HepG2 (cell line): Measurements from ENCODE around the gene VAC14. TPM values are rescaled to one million over a fixed set of nuclear protein-coding genes. Genes with fewer than 3 reads are reported as not detected.

Source experiments
- CENPT ChIP-seq: sonication (generic); formaldehyde crosslinking; IDR thresholded peaks from 2 replicates; pipeline ENCODE4 v1.8.0; 2022; ENCODE audit warnings: low read depth, mild to moderate bottlenecking, moderate library complexity, missing genetic modification reagents
- CREM ChIP-seq, 2 experiments: sonication (generic) in 1 of 2; formaldehyde crosslinking in 1 of 2; IDR thresholded peaks; 2 replicates each; pipeline versions ENCODE4 v1.4.0 to v1.6.1; 2016 to 2020; ENCODE audit warnings: antibody characterized with exemption in 1 of 2, mild to moderate bottlenecking in 1 of 2, missing genetic modification reagents in 1 of 2
- HNF4A ChIP-seq: sonication (generic); formaldehyde crosslinking; IDR thresholded peaks from 2 replicates; pipeline ENCODE4 v1.4.0; 2020; ENCODE audit warnings: missing genetic modification reagents
- JARID2 ChIP-seq: sonication (generic); formaldehyde crosslinking; IDR thresholded peaks from 2 replicates; pipeline ENCODE4 v1.8.1; 2023; ENCODE audit warnings: missing genetic modification reagents, inconsistent platforms; ENCODE audit not compliant: insufficient replicate concordance
- NR2C2 ChIP-seq: sonication (generic); formaldehyde crosslinking; IDR thresholded peaks from 2 replicates; pipeline ENCODE4 v1.4.0; 2020; ENCODE audit warnings: missing genetic modification reagents, mild to moderate bottlenecking, moderate library complexity, borderline replicate concordance
- RAD21 ChIP-seq: fragments of 450-650 bp; formaldehyde crosslinking; IDR thresholded peaks from 2 replicates; pipeline ENCODE4 v1.5.0; 2020; ENCODE audit warnings: mild to moderate bottlenecking
- SMAD1 ChIP-seq: sonication (generic); formaldehyde crosslinking; IDR thresholded peaks from 2 replicates; pipeline ENCODE4 v1.4.0; 2020; ENCODE audit warnings: missing genetic modification reagents, low read depth, mild to moderate bottlenecking, borderline replicate concordance
- TCF7 ChIP-seq: sonication (generic); IDR thresholded peaks from 2 replicates; pipeline ENCODE4 v1.6.1; 2016; ENCODE audit warnings: antibody characterized with exemption, low read depth
- ZNF616 ChIP-seq: sonication (generic); formaldehyde crosslinking; IDR thresholded peaks from 2 replicates; pipeline ENCODE4 v1.5.0; 2020; ENCODE audit warnings: low read depth, mild to moderate bottlenecking, missing genetic modification reagents
- ZNF747 ChIP-seq: sonication (generic); formaldehyde crosslinking; IDR thresholded peaks from 2 replicates; pipeline ENCODE4 v1.8.1; 2023; ENCODE audit warnings: missing genetic modification reagents, mild to moderate bottlenecking, borderline replicate concordance
- polyA plus RNA-seq, 8 experiments: library from polyadenylated mRNA; depleted of rRNA in 3 of 8; stranded (reverse) in 7 of 8; unstranded in 1 of 8; fragments of >200 nt; fragmentation: Illumina TruSeq in 4 of 8; extraction: Trizol in 4 of 8; gene quantifications; 2 replicates each; pipeline versions ENCODE4 v1.2.1 to v1.2.3, GENCODE V29; 2011 to 2016; ENCODE audit warnings: low read depth in 4 of 8, missing spikeins in 1 of 8, mixed read lengths in 1 of 8; ENCODE audit not compliant: insufficient read depth in 1 of 8
- total RNA-seq, 5 experiments: library from RNA; depleted of rRNA; stranded (reverse); fragments of >200 nt; fragmentation: Illumina TruSeq; extraction: Trizol; gene quantifications; 2 replicates each; pipeline ENCODE4 v1.2.3, GENCODE V29; 2016; ENCODE audit warnings: low read depth in 1 of 5
- TF ChIP-seq, protein P1 (sequence below): sonication (generic); formaldehyde crosslinking; conservative IDR thresholded peaks from 2 replicates; pipeline ENCODE4 v1.4.0; 2020; ENCODE audit warnings: mild to moderate bottlenecking, missing genetic modification reagents, moderate library complexity
- TF ChIP-seq, protein P2 (sequence below): IDR thresholded peaks from 2 replicates; pipeline ENCODE4 v1.6.1; 2016; ENCODE audit warnings: missing compliant biosample characterization, missing genetic modification reagents, borderline replicate concordance
- TF ChIP-seq, protein P3 (sequence below): sonication (generic); formaldehyde crosslinking; IDR thresholded peaks from 2 replicates; pipeline ENCODE4 v1.5.0; 2020; ENCODE audit warnings: missing genetic modification reagents, mild to moderate bottlenecking, borderline replicate concordance
- TF ChIP-seq, protein P4 (sequence below): sonication (generic); formaldehyde crosslinking; IDR thresholded peaks from 2 replicates; pipeline ENCODE4 v1.4.0; 2020; ENCODE audit warnings: mild to moderate bottlenecking, missing genetic modification reagents
- TF ChIP-seq, protein P5 (sequence below): IDR thresholded peaks from 2 replicates; pipeline ENCODE4 v1.6.1; 2016; ENCODE audit warnings: mild to moderate bottlenecking
- TF ChIP-seq, protein P6 (sequence below): sonication (generic); formaldehyde crosslinking; IDR thresholded peaks from 2 replicates; pipeline ENCODE4 v1.8.0; 2022; ENCODE audit warnings: mild to moderate bottlenecking, missing genetic modification reagents, moderate library complexity

Gene VAC14
- total and polyA plus RNA-seq, 2 of the 13 experiments (the other 11 are each of a cell fraction or from before 2014, with no cell fraction given) = 23.5 to 24.6 TPM

DNA sequence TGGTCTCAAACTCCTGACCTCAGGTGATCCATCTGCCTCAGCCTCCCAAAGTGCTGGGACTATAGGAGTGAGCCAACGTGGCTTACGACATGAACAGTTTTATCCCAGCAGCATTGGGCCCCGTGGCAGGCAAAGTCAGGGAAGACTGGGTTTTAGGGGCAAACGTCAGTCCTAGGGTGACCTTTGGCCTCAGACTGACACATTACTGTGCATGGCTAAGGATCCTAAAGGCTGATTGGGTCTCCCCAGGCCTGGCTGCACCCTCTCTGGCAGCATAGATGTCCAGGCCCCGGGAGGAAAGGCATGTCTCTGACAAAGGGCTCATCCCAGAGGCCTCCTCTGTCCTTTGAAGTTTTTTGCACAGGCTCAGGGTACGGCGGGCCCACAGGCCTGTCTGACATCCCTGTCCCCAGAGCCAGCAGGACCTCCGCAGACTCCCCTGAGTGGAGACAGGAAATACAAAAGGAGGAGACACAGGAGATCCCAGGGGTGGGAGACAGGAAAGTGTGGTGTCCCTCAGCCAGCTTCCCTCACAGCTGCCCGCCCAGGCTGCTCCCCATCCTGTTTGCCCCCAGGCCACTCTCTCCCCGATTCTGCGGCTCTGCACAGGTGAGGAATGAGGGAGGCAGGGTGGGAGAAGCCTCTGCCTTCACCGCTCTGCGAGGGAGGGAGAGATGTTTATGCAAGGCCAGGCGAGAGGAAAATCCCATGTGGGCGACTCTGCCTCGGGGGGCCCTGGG lies 60.6 kb downstream of the VAC14 start (continued):
- TF ChIP-seq, protein P1, sequence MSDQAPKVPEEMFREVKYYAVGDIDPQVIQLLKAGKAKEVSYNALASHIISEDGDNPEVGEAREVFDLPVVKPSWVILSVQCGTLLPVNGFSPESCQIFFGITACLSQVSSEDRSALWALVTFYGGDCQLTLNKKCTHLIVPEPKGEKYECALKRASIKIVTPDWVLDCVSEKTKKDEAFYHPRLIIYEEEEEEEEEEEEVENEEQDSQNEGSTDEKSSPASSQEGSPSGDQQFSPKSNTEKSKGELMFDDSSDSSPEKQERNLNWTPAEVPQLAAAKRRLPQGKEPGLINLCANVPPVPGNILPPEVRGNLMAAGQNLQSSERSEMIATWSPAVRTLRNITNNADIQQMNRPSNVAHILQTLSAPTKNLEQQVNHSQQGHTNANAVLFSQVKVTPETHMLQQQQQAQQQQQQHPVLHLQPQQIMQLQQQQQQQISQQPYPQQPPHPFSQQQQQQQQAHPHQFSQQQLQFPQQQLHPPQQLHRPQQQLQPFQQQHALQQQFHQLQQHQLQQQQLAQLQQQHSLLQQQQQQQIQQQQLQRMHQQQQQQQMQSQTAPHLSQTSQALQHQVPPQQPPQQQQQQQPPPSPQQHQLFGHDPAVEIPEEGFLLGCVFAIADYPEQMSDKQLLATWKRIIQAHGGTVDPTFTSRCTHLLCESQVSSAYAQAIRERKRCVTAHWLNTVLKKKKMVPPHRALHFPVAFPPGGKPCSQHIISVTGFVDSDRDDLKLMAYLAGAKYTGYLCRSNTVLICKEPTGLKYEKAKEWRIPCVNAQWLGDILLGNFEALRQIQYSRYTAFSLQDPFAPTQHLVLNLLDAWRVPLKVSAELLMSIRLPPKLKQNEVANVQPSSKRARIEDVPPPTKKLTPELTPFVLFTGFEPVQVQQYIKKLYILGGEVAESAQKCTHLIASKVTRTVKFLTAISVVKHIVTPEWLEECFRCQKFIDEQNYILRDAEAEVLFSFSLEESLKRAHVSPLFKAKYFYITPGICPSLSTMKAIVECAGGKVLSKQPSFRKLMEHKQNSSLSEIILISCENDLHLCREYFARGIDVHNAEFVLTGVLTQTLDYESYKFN (CRISPR knock-in tag) = 0 out of 2 replicates have a peak, but pooled peaks have one; percentile 17
- TF ChIP-seq JARID2 (CRISPR knock-in tag) = no peak
- no peak for TF ChIP-seq ZNF747 (CRISPR knock-in tag)
- 0 out of 2 replicates have a peak, but pooled peaks have one; percentile 14 for TF ChIP-seq RAD21 (CRISPR knock-in tag)
- TF ChIP-seq, protein P2, sequence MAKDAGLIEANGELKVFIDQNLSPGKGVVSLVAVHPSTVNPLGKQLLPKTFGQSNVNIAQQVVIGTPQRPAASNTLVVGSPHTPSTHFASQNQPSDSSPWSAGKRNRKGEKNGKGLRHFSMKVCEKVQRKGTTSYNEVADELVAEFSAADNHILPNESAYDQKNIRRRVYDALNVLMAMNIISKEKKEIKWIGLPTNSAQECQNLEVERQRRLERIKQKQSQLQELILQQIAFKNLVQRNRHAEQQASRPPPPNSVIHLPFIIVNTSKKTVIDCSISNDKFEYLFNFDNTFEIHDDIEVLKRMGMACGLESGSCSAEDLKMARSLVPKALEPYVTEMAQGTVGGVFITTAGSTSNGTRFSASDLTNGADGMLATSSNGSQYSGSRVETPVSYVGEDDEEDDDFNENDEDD (CRISPR knock-in tag) = no peak
- peak; percentile 55; the same call in 1 of the 2 replicates for TF ChIP-seq NR2C2 (CRISPR knock-in tag)
- TF ChIP-seq CENPT (CRISPR knock-in tag) = 0 out of 2 replicates have a peak, but pooled peaks have one; percentile 47
- TF ChIP-seq CREM (IDR thresholded peaks at IDR 0.05) = no peak
- no peak for TF ChIP-seq CREM (CRISPR knock-in tag; IDR thresholded peaks at IDR 0.05)
- no peak for TF ChIP-seq SMAD1 (CRISPR knock-in tag)
- TF ChIP-seq, protein P3, sequence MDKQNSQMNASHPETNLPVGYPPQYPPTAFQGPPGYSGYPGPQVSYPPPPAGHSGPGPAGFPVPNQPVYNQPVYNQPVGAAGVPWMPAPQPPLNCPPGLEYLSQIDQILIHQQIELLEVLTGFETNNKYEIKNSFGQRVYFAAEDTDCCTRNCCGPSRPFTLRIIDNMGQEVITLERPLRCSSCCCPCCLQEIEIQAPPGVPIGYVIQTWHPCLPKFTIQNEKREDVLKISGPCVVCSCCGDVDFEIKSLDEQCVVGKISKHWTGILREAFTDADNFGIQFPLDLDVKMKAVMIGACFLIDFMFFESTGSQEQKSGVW = no peak
- 0 out of 2 replicates have a peak, but pooled peaks have one; percentile 16 for TF ChIP-seq HNF4A
- 0 out of 2 replicates have a peak, but pooled peaks have one; percentile 18 for TF ChIP-seq TCF7
- TF ChIP-seq, protein P4, sequence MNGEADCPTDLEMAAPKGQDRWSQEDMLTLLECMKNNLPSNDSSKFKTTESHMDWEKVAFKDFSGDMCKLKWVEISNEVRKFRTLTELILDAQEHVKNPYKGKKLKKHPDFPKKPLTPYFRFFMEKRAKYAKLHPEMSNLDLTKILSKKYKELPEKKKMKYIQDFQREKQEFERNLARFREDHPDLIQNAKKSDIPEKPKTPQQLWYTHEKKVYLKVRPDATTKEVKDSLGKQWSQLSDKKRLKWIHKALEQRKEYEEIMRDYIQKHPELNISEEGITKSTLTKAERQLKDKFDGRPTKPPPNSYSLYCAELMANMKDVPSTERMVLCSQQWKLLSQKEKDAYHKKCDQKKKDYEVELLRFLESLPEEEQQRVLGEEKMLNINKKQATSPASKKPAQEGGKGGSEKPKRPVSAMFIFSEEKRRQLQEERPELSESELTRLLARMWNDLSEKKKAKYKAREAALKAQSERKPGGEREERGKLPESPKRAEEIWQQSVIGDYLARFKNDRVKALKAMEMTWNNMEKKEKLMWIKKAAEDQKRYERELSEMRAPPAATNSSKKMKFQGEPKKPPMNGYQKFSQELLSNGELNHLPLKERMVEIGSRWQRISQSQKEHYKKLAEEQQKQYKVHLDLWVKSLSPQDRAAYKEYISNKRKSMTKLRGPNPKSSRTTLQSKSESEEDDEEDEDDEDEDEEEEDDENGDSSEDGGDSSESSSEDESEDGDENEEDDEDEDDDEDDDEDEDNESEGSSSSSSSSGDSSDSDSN (CRISPR knock-in tag) = no peak
- TF ChIP-seq, protein P5, sequence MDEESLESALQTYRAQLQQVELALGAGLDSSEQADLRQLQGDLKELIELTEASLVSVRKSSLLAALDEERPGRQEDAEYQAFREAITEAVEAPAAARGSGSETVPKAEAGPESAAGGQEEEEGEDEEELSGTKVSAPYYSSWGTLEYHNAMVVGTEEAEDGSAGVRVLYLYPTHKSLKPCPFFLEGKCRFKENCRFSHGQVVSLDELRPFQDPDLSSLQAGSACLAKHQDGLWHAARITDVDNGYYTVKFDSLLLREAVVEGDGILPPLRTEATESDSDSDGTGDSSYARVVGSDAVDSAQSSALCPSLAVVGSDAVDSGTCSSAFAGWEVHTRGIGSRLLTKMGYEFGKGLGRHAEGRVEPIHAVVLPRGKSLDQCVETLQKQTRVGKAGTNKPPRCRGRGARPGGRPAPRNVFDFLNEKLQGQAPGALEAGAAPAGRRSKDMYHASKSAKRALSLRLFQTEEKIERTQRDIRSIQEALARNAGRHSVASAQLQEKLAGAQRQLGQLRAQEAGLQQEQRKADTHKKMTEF (CRISPR knock-in tag) = 0 out of 2 replicates have a peak, but pooled peaks have one; percentile 28
- TF ChIP-seq, protein P6, sequence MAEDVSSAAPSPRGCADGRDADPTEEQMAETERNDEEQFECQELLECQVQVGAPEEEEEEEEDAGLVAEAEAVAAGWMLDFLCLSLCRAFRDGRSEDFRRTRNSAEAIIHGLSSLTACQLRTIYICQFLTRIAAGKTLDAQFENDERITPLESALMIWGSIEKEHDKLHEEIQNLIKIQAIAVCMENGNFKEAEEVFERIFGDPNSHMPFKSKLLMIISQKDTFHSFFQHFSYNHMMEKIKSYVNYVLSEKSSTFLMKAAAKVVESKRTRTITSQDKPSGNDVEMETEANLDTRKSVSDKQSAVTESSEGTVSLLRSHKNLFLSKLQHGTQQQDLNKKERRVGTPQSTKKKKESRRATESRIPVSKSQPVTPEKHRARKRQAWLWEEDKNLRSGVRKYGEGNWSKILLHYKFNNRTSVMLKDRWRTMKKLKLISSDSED (CRISPR knock-in tag) = 0 out of 2 replicates have a peak, but pooled peaks have one; percentile 41
- no peak for TF ChIP-seq ZNF616 (CRISPR knock-in tag)
